Stomach (tissue), 9 donors: ENCODE results near the gene ST6GALNAC3. TPM values are rescaled to one million over a fixed set of nuclear protein-coding genes. Genes with fewer than 3 reads are reported as not detected.

Experiments used
- DNase-seq, 2 donors: peaks; one replicate each; pipeline versions ENCODE4 v3.0.0 to v3.0.0-alpha.2; 2013 to 2019
- H3K27ac ChIP-seq, 5 donors: fragments of 200-600 bp in 4 of 5; sonication (generic) in 4 of 5; one replicate each; pipeline ENCODE4 v1.5.1; 2013 to 2019; ENCODE audit warnings: mild to moderate bottlenecking in 1 of 5, moderate library complexity in 1 of 5
- H3K27me3 ChIP-seq, 3 donors: fragments of 200-600 bp; sonication (generic); one replicate each; pipeline ENCODE4 v1.5.1; 2017 to 2019; ENCODE audit warnings: mixed run types in 1 of 3
- H3K36me3 ChIP-seq, 4 donors: fragments of 200-600 bp; sonication (generic); 1 replicate in 3 of 4; 2 replicates in 1 of 4; pipeline ENCODE4 v1.5.1; 2016 to 2019
- H3K4me1 ChIP-seq, 4 donors: fragments of 200-600 bp; sonication (generic); one replicate each; pipeline ENCODE4 v1.5.1; 2016 to 2019
- H3K4me3 ChIP-seq, 4 donors: fragments of 200-600 bp; sonication (generic) in 3 of 4; one replicate each; pipeline ENCODE4 v1.5.1; 2016 to 2019; ENCODE audit warnings: mild to moderate bottlenecking in 1 of 4
- H3K9me3 ChIP-seq, 4 donors: fragments of 200-600 bp; sonication (generic); one replicate each; pipeline ENCODE4 v1.5.1; 2016 to 2019
- EP300 ChIP-seq: sonication (generic); formaldehyde crosslinking; IDR thresholded peaks from one replicate; pipeline ENCODE4 v1.6.1; 2017; ENCODE audit warnings: antibody characterized with exemption
- POLR2A ChIP-seq, 4 donors: fragments of 450-650 bp; IDR thresholded peaks; one replicate each; pipeline ENCODE4 v1.6.1; 2016; ENCODE audit warnings: antibody characterized with exemption in 4 of 4, control low read depth in 2 of 4, mild to moderate bottlenecking in 1 of 4, moderate library complexity in 1 of 4
- POLR2AphosphoS5 ChIP-seq, 3 donors: sonication (generic); formaldehyde crosslinking; IDR thresholded peaks; one replicate each; pipeline ENCODE4 v1.6.1; 2016; ENCODE audit warnings: antibody characterized with exemption in 3 of 3
- WGBS, 5 donors: extraction: QIAGEN DNeasy Blood & Tissue Kit in 3 of 5; methylation state at CpG; one replicate each; pipeline versions ENCODE4 v1.1.5 to v1.1.7; 2013 to 2018; 5-methylcytosine and 5-hydroxymethylcytosine counted together
- intact Hi-C: fragments of 100-400 bp; cut with DNase I; formaldehyde crosslinking; loops from one replicate; pipeline ENCODE4 v1.15.1; 2023; ENCODE audit warnings: low total_unique reads
- polyA plus RNA-seq, 3 donors: library from polyadenylated mRNA; stranded (reverse); fragments of 200-250 nt; gene quantifications; one replicate each; pipeline ENCODE4 v1.2.3, GENCODE V29; 2013
- total RNA-seq, 5 donors: library from RNA; depleted of rRNA; stranded (reverse); fragments of >200 nt; gene quantifications; one replicate each; pipeline versions ENCODE4 v1.1.0 to v1.2.3, GENCODE V29; 2014 to 2016
- TF ChIP-seq, protein P1 (sequence below), 7 experiments: fragments of 450-650 bp in 4 of 7; fragments of 200-600 bp in 3 of 7; sonication (generic) in 3 of 7; IDR thresholded peaks; one replicate each; pipeline ENCODE4 v1.5.1; 2016 to 2019; ENCODE audit warnings: antibody characterized with exemption in 7 of 7, control low read depth in 2 of 7, mild to moderate bottlenecking in 1 of 7
- donor health status: healthy with polysubstance abuse.
- donor health status: Bipolar disorder and iron deficiency.
- donor health status: healthy.

Gene ST6GALNAC3
- total and polyA plus RNA-seq, 8 donors, result under 0.01 to 21.7 (median 1.2) TPM; not detected in 1

DNA sequence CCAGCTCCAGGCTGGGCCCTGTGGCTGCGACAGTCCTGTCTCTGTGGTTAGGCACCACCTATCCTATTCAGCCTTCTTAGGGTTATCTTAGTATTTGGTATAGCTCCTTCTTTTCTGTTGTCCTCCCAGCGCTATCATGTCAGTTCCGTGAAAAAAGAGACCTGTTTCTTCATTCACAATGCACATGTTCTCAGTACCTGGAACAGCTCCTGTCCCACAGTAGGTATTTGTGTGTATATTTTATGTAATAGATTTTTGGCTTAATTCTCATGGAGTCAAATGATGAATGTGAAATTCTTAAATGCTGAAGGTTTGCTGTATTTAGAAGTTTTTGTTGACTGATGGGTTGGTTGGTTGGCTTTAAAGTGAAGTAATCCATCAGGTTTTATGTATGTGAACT is 279.7 kb downstream of the ST6GALNAC3 start:
- intact Hi-C loops, result no loop called here
- 92 to 98% (median 93%) methylated on average over 3 of the region's 3 CpGs for WGBS, 5 donors

DNA sequence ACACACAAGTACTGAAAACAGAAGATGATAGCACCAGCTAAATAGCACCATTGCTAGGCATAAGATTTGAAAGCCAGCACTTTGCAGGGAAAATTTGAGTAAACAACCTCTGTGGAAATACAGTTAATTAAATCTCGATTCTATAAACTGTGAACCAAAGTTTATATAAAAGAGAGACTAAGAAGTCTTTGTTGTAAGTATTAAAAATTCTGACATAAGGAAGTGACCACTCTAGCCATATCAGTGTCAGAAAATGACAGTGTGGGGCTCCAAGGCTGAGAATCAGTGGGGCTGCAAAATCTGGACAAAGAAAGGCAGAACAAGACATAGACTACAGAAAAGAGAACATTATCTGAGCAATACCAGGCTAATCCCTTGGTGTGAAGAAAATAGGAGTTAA is 292.2 kb downstream of the ST6GALNAC3 start:
- WGBS, 5 donors, result 40 to 73% (median 58%) methylated on average over 1 of the region's 1 CpG
- Histone ChIP-seq H3K36me3 (no peaks in the 10 kb centered on the region), H3K4me3 (no peak overlapping the region), H3K4me1 (no peaks in the 10 kb centered on the region), H3K27ac (no peak overlapping the region), H3K9me3 (no peaks in the 10 kb centered on the region), H3K27me3 (no peaks in the 10 kb centered on the region)
- no peak for DNase-seq
- TF ChIP-seq, protein P1, sequence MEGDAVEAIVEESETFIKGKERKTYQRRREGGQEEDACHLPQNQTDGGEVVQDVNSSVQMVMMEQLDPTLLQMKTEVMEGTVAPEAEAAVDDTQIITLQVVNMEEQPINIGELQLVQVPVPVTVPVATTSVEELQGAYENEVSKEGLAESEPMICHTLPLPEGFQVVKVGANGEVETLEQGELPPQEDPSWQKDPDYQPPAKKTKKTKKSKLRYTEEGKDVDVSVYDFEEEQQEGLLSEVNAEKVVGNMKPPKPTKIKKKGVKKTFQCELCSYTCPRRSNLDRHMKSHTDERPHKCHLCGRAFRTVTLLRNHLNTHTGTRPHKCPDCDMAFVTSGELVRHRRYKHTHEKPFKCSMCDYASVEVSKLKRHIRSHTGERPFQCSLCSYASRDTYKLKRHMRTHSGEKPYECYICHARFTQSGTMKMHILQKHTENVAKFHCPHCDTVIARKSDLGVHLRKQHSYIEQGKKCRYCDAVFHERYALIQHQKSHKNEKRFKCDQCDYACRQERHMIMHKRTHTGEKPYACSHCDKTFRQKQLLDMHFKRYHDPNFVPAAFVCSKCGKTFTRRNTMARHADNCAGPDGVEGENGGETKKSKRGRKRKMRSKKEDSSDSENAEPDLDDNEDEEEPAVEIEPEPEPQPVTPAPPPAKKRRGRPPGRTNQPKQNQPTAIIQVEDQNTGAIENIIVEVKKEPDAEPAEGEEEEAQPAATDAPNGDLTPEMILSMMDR (IDR thresholded peaks at IDR 0.05), result no peak
- no peak for TF ChIP-seq POLR2AphosphoS5 (IDR thresholded peaks at IDR 0.05)
- TF ChIP-seq POLR2A (IDR thresholded peaks at IDR 0.05), result no peak
- no peak for TF ChIP-seq EP300
- intact Hi-C loops, result no loop called here

More for the DNA sequence above, 279.7 kb downstream of the ST6GALNAC3 start:
- no peaks in the 10 kb centered on the region for H3K36me3 ChIP-seq
- H3K27ac ChIP-seq, result no peak overlapping the region
- H3K9me3 ChIP-seq, result no peaks in the 10 kb centered on the region
- TF ChIP-seq EP300 (no peak), POLR2AphosphoS5 (IDR thresholded peaks at IDR 0.05) (no peak), POLR2A (IDR thresholded peaks at IDR 0.05) (no peak)
- no peak for DNase-seq
- H3K4me1 ChIP-seq, result no peaks in the 10 kb centered on the region
- H3K27me3 ChIP-seq, result no peaks in the 10 kb centered on the region
- H3K4me3 ChIP-seq, result no peak overlapping the region

DNA sequence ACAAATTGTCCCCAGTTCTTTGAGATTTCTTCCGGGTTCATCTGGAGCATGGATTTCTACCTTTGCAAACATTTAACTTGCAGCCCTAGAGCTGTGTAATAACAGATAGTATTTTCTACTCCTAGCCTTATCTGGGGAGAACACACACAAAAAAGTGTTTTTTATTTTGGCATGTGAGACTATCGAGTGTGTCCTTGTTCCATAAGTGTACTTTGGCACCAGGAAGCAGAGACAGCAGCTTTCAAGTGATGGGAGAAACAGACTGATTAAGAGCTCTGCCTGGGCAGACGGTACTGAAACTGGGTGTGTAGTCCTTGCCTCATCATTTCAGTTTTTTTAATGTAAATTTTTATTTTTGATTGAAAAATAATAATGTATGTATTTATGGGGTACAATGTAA is 297.4 kb downstream of the ST6GALNAC3 start:
- Histone ChIP-seq H3K27ac (no peak overlapping the region), H3K36me3 (no peaks in the 10 kb centered on the region), H3K27me3 (no peaks in the 10 kb centered on the region), H3K4me1 (no peaks in the 10 kb centered on the region), H3K4me3 (no peak overlapping the region), H3K9me3 (no peaks in the 10 kb centered on the region)
- no peak for DNase-seq
- intact Hi-C loops, result no loop called here
- TF ChIP-seq EP300, result no peak
- 32 to 58% (median 51%) methylated on average over 3 of the region's 3 CpGs for WGBS, 5 donors

DNA sequence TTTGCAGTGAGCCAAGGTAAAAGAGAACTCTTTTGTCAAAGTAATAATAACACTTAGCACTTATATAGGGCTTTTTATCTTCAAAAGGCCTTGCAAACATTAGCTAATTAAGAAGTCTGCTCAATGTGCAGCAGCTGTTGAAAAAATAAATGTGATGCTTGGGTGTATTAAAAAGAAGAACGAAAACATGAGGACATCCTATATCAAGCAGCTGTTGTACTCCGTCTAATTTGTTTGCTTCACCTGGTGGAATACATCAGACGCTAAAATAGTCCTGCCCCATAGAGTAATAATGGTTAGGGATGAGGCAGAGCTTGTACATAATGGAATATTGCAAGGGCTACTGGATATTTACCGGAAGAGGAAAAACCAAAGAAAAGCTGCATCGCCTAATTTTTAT is 299.5 kb downstream of the ST6GALNAC3 start:
- Histone ChIP-seq H3K9me3 (no peaks in the 10 kb centered on the region), H3K4me1 (no peaks in the 10 kb centered on the region), H3K27ac (no peak overlapping the region), H3K4me3 (no peak overlapping the region), H3K36me3 (no peaks in the 10 kb centered on the region), H3K27me3 (no peaks in the 10 kb centered on the region)
- 84 to 93% (median 88%) methylated on average over 5 of the region's 5 CpGs for WGBS, 5 donors
- intact Hi-C loops, result no loop called here
- no peak for DNase-seq
- TF ChIP-seq EP300, result no peak
- TF ChIP-seq, protein P1 (IDR thresholded peaks at IDR 0.05), result no peak
- TF ChIP-seq POLR2A (IDR thresholded peaks at IDR 0.05), result no peak
- TF ChIP-seq POLR2AphosphoS5 (IDR thresholded peaks at IDR 0.05), result no peak

DNA sequence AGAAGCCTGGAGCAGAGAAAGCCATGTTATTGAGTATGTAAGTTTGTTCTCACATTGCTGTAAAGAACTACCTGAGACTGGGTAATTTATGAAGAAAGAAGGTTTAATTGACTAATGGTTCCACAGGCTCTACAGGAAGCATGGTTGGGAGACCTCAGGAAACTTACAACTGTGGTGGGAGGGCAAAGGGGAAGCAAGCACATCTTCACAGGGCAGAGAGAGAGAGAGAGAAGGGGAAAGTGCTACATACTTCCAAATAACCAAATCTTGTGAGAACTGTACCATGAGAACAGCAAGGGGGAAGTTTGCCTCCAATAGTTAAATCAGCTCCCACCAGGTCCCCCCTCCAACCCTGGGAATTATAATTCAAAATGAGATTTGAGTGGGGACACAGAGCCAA is 302.7 kb downstream of the ST6GALNAC3 start:
- Histone ChIP-seq H3K36me3 (no peaks in the 10 kb centered on the region), H3K27me3 (no peaks in the 10 kb centered on the region), H3K9me3 (no peaks in the 10 kb centered on the region), H3K4me3 (no peak overlapping the region), H3K27ac (no peak overlapping the region), H3K4me1 (no peaks in the 10 kb centered on the region)
- intact Hi-C loops, result no loop called here
- TF ChIP-seq POLR2A (IDR thresholded peaks at IDR 0.05) (no peak), POLR2AphosphoS5 (IDR thresholded peaks at IDR 0.05) (no peak), EP300 (no peak)
- TF ChIP-seq, protein P1 (IDR thresholded peaks at IDR 0.05), result no peak
- DNase-seq, result no peak
